Gastroesophageal sphincter (tissue), 3 donors: ENCODE data around the gene RIMS4.

Source experiments
- EP300 ChIP-seq: sonication (generic); formaldehyde crosslinking; IDR thresholded peaks from one replicate; pipeline ENCODE4 v1.6.1; 2017; ENCODE audit warnings: antibody characterized with exemption, mild to moderate bottlenecking
- POLR2A ChIP-seq, 2 donors: fragments of 450-650 bp; IDR thresholded peaks; one replicate each; pipeline ENCODE4 v1.6.1; 2017; ENCODE audit warnings: antibody characterized with exemption in 2 of 2, mild to moderate bottlenecking in 2 of 2, moderate library complexity in 1 of 2
- POLR2AphosphoS5 ChIP-seq: sonication (generic); formaldehyde crosslinking; IDR thresholded peaks from one replicate; pipeline ENCODE4 v1.6.1; 2017; ENCODE audit warnings: antibody characterized with exemption
- TF ChIP-seq, protein P1 (sequence below), 4 experiments: fragments of 200-600 bp in 2 of 4; fragments of 450-650 bp in 2 of 4; sonication (generic) in 1 of 4; IDR thresholded peaks; one replicate each; pipeline ENCODE4 v1.5.1; 2017 to 2019; ENCODE audit warnings: antibody characterized with exemption in 4 of 4, mild to moderate bottlenecking in 2 of 4, moderate library complexity in 2 of 4

DNA sequence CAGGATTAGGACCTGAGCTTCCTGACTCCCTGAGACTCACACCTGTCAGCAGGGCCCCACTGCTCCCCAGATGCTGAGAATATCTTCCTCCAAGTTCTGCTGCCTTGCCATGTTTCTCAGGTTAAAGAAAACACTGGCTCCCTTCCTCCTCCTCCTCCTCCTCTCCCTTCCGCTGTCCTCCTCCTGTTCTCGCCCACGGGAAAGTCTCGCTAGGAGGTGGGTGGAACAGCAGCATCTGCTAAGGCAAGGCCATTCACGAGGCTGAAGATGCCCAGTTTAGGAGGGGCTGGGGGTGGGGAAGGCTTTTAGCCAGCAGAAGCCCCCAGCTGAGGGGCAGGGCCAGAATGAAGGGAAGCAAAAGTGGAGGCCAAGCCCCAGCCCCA lies 40.9 kb downstream of the RIMS4 start:
- TF ChIP-seq, protein P1, sequence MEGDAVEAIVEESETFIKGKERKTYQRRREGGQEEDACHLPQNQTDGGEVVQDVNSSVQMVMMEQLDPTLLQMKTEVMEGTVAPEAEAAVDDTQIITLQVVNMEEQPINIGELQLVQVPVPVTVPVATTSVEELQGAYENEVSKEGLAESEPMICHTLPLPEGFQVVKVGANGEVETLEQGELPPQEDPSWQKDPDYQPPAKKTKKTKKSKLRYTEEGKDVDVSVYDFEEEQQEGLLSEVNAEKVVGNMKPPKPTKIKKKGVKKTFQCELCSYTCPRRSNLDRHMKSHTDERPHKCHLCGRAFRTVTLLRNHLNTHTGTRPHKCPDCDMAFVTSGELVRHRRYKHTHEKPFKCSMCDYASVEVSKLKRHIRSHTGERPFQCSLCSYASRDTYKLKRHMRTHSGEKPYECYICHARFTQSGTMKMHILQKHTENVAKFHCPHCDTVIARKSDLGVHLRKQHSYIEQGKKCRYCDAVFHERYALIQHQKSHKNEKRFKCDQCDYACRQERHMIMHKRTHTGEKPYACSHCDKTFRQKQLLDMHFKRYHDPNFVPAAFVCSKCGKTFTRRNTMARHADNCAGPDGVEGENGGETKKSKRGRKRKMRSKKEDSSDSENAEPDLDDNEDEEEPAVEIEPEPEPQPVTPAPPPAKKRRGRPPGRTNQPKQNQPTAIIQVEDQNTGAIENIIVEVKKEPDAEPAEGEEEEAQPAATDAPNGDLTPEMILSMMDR (IDR thresholded peaks at IDR 0.05) = no peak
- TF ChIP-seq POLR2A (IDR thresholded peaks at IDR 0.05) (no peak), POLR2AphosphoS5 (no peak), EP300 (no peak)
